Activated naive CD4-positive, alpha-beta T cell treated with anti-CD3 and anti-CD28 coated beads, Interleukin-2, amount 50 U/mL, for 72 hours (primary cell): ENCODE data around the gene C16orf89. TPM values are rescaled to one million over a fixed set of nuclear protein-coding genes. Genes with fewer than 3 reads are reported as not detected.
"Not testable (repeated sequence)": the region's sequence is repeated elsewhere in the genome, so short reads cannot be mapped to it uniquely, and the experiment has no call there.

Source experiments
- ATAC-seq, 2 donors: fragments of 150-1000 bp; cut with Tn5 transposase; 2 replicates each; pipeline ENCODE4 v1.10.0; 2021; ENCODE audit warnings: mild to moderate bottlenecking in 2 of 2, moderate library complexity in 2 of 2
- DNase-seq, 2 donors: peaks; one replicate each; pipeline ENCODE4 v3.0.0; 2021 to 2022; ENCODE audit warnings: low spot score in 2 of 2
- H3K27ac Mint-ChIP-seq, 2 donors: one replicate each; pipeline ENCODE4 v1.8.0; 2022; ENCODE audit warnings: mild to moderate bottlenecking in 2 of 2, mixed read lengths in 2 of 2
- H3K36me3 Mint-ChIP-seq, 2 donors: one replicate each; pipeline ENCODE4 v1.8.0; 2022; ENCODE audit warnings: mixed read lengths in 2 of 2
- H3K9me3 Mint-ChIP-seq, 2 donors: one replicate each; pipeline ENCODE4 v1.8.0; 2022; ENCODE audit warnings: mixed read lengths in 2 of 2
- total RNA-seq, 2 donors: library from RNA; stranded (reverse); gene quantifications; one replicate each; pipeline ENCODE4 v1.2.3, GENCODE V29; 2022

Gene C16orf89
- total RNA-seq, 2 donors from 2014 or later, result not detected

GRCh38 chr16:5089911-5090555 is 24.3 kb upstream of the C16orf89 start:
- H3K9me3 Mint-ChIP-seq, DNase-seq, H3K36me3 Mint-ChIP-seq, ATAC-seq: not testable (repeated sequence)
- peak overlapping the region in 1 of 2 donors; percentile 41 for H3K27ac Mint-ChIP-seq

- DNase-seq, H3K9me3 Mint-ChIP-seq, ATAC-seq, H3K27ac Mint-ChIP-seq, H3K36me3 Mint-ChIP-seq: not testable (repeated sequence)
These were observed 23.2 kb upstream of the C16orf89 start for GRCh38 chr16:5088936-5089335.

GRCh38 chr16:5088086-5088790 is 22.5 kb upstream of the C16orf89 start:
- H3K27ac Mint-ChIP-seq, ATAC-seq, H3K9me3 Mint-ChIP-seq, DNase-seq, H3K36me3 Mint-ChIP-seq: not testable (repeated sequence)

- not testable (repeated sequence) for H3K36me3 Mint-ChIP-seq, H3K9me3 Mint-ChIP-seq, ATAC-seq, DNase-seq, H3K27ac Mint-ChIP-seq
These were observed 20.0 kb upstream of the C16orf89 start for GRCh38 chr16:5085716-5086115.

- peak in 1 of 2 donors; percentile 64 for DNase-seq
These were observed 19.0 kb upstream of the C16orf89 start for GRCh38 chr16:5084802-5085201.

GRCh38 chr16:5084099-5084731 is 18.5 kb upstream of the C16orf89 start:
- ATAC-seq, H3K9me3 Mint-ChIP-seq, DNase-seq: not testable (repeated sequence)
- peaks cover 0 to 10% of the 10 kb centered on the region in 2 donors for H3K36me3 Mint-ChIP-seq
- H3K27ac Mint-ChIP-seq, result peak overlapping the region in 1 of 2 donors; percentile 30

More at GRCh38 chr16:5084802-5085201, 19.0 kb upstream of the C16orf89 start:
- H3K27ac Mint-ChIP-seq, result peak overlapping the region in 1 of 2 donors; percentile 53
- H3K36me3 Mint-ChIP-seq, ATAC-seq, H3K9me3 Mint-ChIP-seq: not testable (repeated sequence)

GRCh38 chr16:5083646-5084045 is 17.9 kb upstream of the C16orf89 start:
- H3K27ac Mint-ChIP-seq, DNase-seq, ATAC-seq, H3K9me3 Mint-ChIP-seq: not testable (repeated sequence)
- H3K36me3 Mint-ChIP-seq, result peaks cover 0 to 10% of the 10 kb centered on the region in 2 donors

GRCh38 chr16:5080996-5081395 is 15.2 kb upstream of the C16orf89 start:
- not testable (repeated sequence) for H3K9me3 Mint-ChIP-seq, H3K27ac Mint-ChIP-seq, DNase-seq, ATAC-seq
- H3K36me3 Mint-ChIP-seq, result peaks cover 0 to 10% of the 10 kb centered on the region in 2 donors

- DNase-seq, ATAC-seq, H3K9me3 Mint-ChIP-seq, H3K27ac Mint-ChIP-seq: not testable (repeated sequence)
- peaks cover 5 to 11% of the 10 kb centered on the region in 2 donors for H3K36me3 Mint-ChIP-seq
These were observed 14.7 kb upstream of the C16orf89 start for GRCh38 chr16:5080461-5080860.

GRCh38 chr16:5078626-5079025 is 12.9 kb upstream of the C16orf89 start:
- H3K9me3 Mint-ChIP-seq, result no peaks in the 10 kb centered on the region
- peaks cover 10 to 14% of the 10 kb centered on the region in 2 donors for H3K36me3 Mint-ChIP-seq
- H3K27ac Mint-ChIP-seq, result no peak overlapping the region

GRCh38 chr16:5077304-5077703 is 11.5 kb upstream of the C16orf89 start:
- no peak for DNase-seq
- no peak for ATAC-seq
- H3K36me3 Mint-ChIP-seq, result peaks cover 14 to 18% of the 10 kb centered on the region in 2 donors
- no peaks in the 10 kb centered on the region for H3K9me3 Mint-ChIP-seq
- no peak overlapping the region for H3K27ac Mint-ChIP-seq

More at GRCh38 chr16:5078626-5079025, 12.9 kb upstream of the C16orf89 start:
- ATAC-seq (no peak), DNase-seq (no peak)

- Mint-ChIP-seq H3K9me3 (no peaks in the 10 kb centered on the region), H3K36me3 (peaks cover 21 to 28% of the 10 kb centered on the region in 2 donors), H3K27ac (peak overlapping the region in 1 of 2 donors; percentile 86)
- DNase-seq, result no peak
- ATAC-seq, result no peak
These were observed 9.9 kb upstream of the C16orf89 start for GRCh38 chr16:5075637-5076036.

GRCh38 chr16:5073771-5074170 is 8.0 kb upstream of the C16orf89 start:
- not testable (repeated sequence) for H3K27ac Mint-ChIP-seq, DNase-seq, H3K9me3 Mint-ChIP-seq, ATAC-seq
- peaks cover 21 to 24% of the 10 kb centered on the region in 2 donors for H3K36me3 Mint-ChIP-seq

- H3K27ac Mint-ChIP-seq, result peak overlapping the region in 1 of 2 donors; percentile 93
- no peaks in the 10 kb centered on the region for H3K9me3 Mint-ChIP-seq
- peaks cover 21 to 24% of the 10 kb centered on the region in 2 donors for H3K36me3 Mint-ChIP-seq
- DNase-seq, result no peak
- no peak for ATAC-seq
These were observed 7.5 kb upstream of the C16orf89 start for GRCh38 chr16:5073279-5073629.

- Mint-ChIP-seq H3K27ac (peak overlapping the region; percentile 93 to 99), H3K36me3 (peaks cover 21 to 24% of the 10 kb centered on the region in 2 donors), H3K9me3 (no peaks in the 10 kb centered on the region)
- ATAC-seq (no peak), DNase-seq (no peak)
These were observed 6.8 kb upstream of the C16orf89 start for GRCh38 chr16:5072334-5073278.

GRCh38 chr16:5071681-5072333 is 6.1 kb upstream of the C16orf89 start, which contains the start of gene ALG1:
Gene ALG1 (plus strand): TSS chr16:5071843. CDS start chr16:5071850, 7 bp downstream.
- peaks cover 21 to 24% of the 10 kb centered on the region in 2 donors for H3K36me3 Mint-ChIP-seq
- ATAC-seq, result peak; percentile 93 to 94
- no peaks in the 10 kb centered on the region for H3K9me3 Mint-ChIP-seq
- peak within 1 kb of the TSS; percentile 93 to 99 for H3K27ac Mint-ChIP-seq
- peak; percentile 88 to 92 for DNase-seq
